ENCODE data around the gene VANGL1. TPM values are rescaled to one million over a fixed set of nuclear protein-coding genes. Genes with fewer than 3 reads are reported as not detected.

Gene VANGL1
- total RNA-seq, 1 donor from 2014 or later: 15.3 TPM

- FAIRE-seq (no peak), DNase-seq (ENCODE audit: low read depth) (no peak)
- Histone ChIP-seq H3K27me3 (ENCODE audit: control insufficient read depth, insufficient read depth, low read length) (no peaks in the 10 kb centered on the region), H3K4me3 (ENCODE audit: low read depth, low read length) (no peak overlapping the region), H3K36me3 (ENCODE audit: control insufficient read depth, insufficient read depth, low read length) (peaks cover under 1% of the 10 kb centered on the region)
- TF ChIP-seq CTCF (IDR thresholded peaks at IDR 0.05; ENCODE audit: insufficient read depth, low read length, severe bottlenecking): no peak
Measured at GRCh38 chr1:115647507-115647906, 5.7 kb downstream of the VANGL1 start.

GRCh38 chr1:115647919-115648650 lies 6.3 kb downstream of the VANGL1 start:
- TF ChIP-seq CTCF (IDR thresholded peaks at IDR 0.05; ENCODE audit: insufficient read depth, low read length, severe bottlenecking): no peak
- FAIRE-seq (no peak), DNase-seq (ENCODE audit: low read depth) (no peak)
- Histone ChIP-seq H3K4me3 (ENCODE audit: low read depth, low read length) (no peak overlapping the region), H3K27me3 (ENCODE audit: control insufficient read depth, insufficient read depth, low read length) (no peaks in the 10 kb centered on the region), H3K36me3 (ENCODE audit: control insufficient read depth, insufficient read depth, low read length) (peaks cover 1% of the 10 kb centered on the region)

GRCh38 chr1:115648717-115649691 lies 7.2 kb downstream of the VANGL1 start:
- Histone ChIP-seq H3K27me3 (ENCODE audit: control insufficient read depth, insufficient read depth, low read length) (no peaks in the 10 kb centered on the region), H3K4me3 (ENCODE audit: low read depth, low read length) (no peak overlapping the region), H3K36me3 (ENCODE audit: control insufficient read depth, insufficient read depth, low read length) (peaks cover 1% of the 10 kb centered on the region)
- FAIRE-seq (no peak), DNase-seq (ENCODE audit: low read depth) (peak; percentile 69)
- TF ChIP-seq CTCF (IDR thresholded peaks at IDR 0.05; ENCODE audit: insufficient read depth, low read length, severe bottlenecking): no peak

- DNase-seq (ENCODE audit: low read depth) (no peak), FAIRE-seq (no peak)
- no peaks in the 10 kb centered on the region for H3K27me3 ChIP-seq (ENCODE audit: control insufficient read depth, insufficient read depth, low read length)
- H3K4me3 ChIP-seq (ENCODE audit: low read depth, low read length): no peak overlapping the region
- no peak for TF ChIP-seq CTCF (IDR thresholded peaks at IDR 0.05; ENCODE audit: insufficient read depth, low read length, severe bottlenecking)
- peaks cover 1% of the 10 kb centered on the region for H3K36me3 ChIP-seq (ENCODE audit: control insufficient read depth, insufficient read depth, low read length)
Measured at GRCh38 chr1:115649964-115650363, 8.2 kb downstream of the VANGL1 start.

- FAIRE-seq (no peak), DNase-seq (ENCODE audit: low read depth) (no peak)
- Histone ChIP-seq H3K36me3 (ENCODE audit: control insufficient read depth, insufficient read depth, low read length) (peaks cover 1% of the 10 kb centered on the region), H3K27me3 (ENCODE audit: control insufficient read depth, insufficient read depth, low read length) (no peaks in the 10 kb centered on the region), H3K4me3 (ENCODE audit: low read depth, low read length) (no peak overlapping the region)
- TF ChIP-seq CTCF (IDR thresholded peaks at IDR 0.05; ENCODE audit: insufficient read depth, low read length, severe bottlenecking): no peak
Measured at GRCh38 chr1:115650961-115651360, 9.2 kb downstream of the VANGL1 start.
